Measurements from ENCODE around the gene SLC36A1.

The SLC36A1 gene

DNA sequence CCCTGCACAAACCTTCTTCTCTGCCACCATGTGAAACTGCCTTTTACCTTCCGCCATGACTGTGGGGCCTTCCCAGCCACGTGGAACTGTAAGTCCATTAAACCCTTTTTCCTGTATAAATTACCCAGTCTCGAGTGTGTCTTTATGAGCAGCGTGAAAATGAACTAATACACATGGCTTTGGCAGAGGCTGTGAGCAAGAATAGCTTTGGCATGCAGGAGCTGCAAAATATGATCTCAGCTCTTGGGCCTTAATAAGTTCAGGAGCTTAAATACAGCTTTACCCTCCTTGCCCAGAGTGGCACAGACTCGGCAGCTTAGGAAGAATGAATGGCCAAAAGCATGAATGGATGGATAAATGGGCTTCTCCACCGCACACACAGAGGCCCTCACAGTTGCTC lies 15.7 kb upstream of the SLC36A1 start:
- DNase-seq (ENCODE audit: low read depth, low spot score): no peak
- TF ChIP-seq CTCF (IDR thresholded peaks at IDR 0.05; ENCODE audit: insufficient read depth, low read length, missing control alignments): no peak
- ChIA-PET CTCF (no interaction called here), POLR2A (no interaction called here)
- no peak overlapping the region for H3K4me3 ChIP-seq (ENCODE audit: low read depth, low read length)

- DNase-seq (ENCODE audit: low read depth, low spot score): no peak
- no peak for TF ChIP-seq CTCF (IDR thresholded peaks at IDR 0.05; ENCODE audit: insufficient read depth, low read length, missing control alignments)
- H3K4me3 ChIP-seq (ENCODE audit: low read depth, low read length): no peak overlapping the region
- POLR2A ChIA-PET: no interaction called here
- CTCF ChIA-PET: interaction anchor here (0.6 kb wide), 1 partner anchor 15 kb away, joined by 4 read pairs; the partner anchor contains the start of gene SLC36A1
These were observed 15.2 kb upstream of the SLC36A1 start for GRCh38 chr5:151432210-151432609.

GRCh38 chr5:151434570-151435237 lies 12.7 kb upstream of the SLC36A1 start:
- DNase-seq (ENCODE audit: low read depth, low spot score): no peak
- TF ChIP-seq CTCF (IDR thresholded peaks at IDR 0.05; ENCODE audit: insufficient read depth, low read length, missing control alignments): no peak
- no peak overlapping the region for H3K4me3 ChIP-seq (ENCODE audit: low read depth, low read length)
- ChIA-PET CTCF (no interaction called here), POLR2A (no interaction called here)

GRCh38 chr5:151448038-151448985 lies 909 bp downstream of the SLC36A1 start:
- peak; percentile 4 for TF ChIP-seq CTCF (IDR thresholded peaks at IDR 0.05; ENCODE audit: insufficient read depth, low read length, missing control alignments)
- ChIA-PET POLR2A (interaction anchor here (0.9 to 1.4 kb wide), 6 partner anchors 32 to 324 kb away, joined by 3 to 6 read pairs (median 4); no protein-coding TSS in a partner anchor), CTCF (interaction anchor here (0.6 to 7.3 kb wide), 32 partner anchors 8 to 323 kb away, joined by 3 to 160 read pairs (median 5); partner anchors contain the start of gene G3BP1)
- H3K4me3 ChIP-seq (ENCODE audit: low read depth, low read length): peak overlapping the region; percentile 96
- no peak for DNase-seq (ENCODE audit: low read depth, low spot score)

GRCh38 chr5:151449297-151449696 lies 1.9 kb downstream of the SLC36A1 start:
- ChIA-PET CTCF (interaction anchor here (1.5 to 7.3 kb wide), 10 partner anchors 12 to 299 kb away, joined by 4 to 160 read pairs (median 34); no protein-coding TSS in a partner anchor), POLR2A (interaction anchor here (0.9 to 1.1 kb wide), 2 partner anchors 31 to 322 kb away, joined by 3 read pairs; partner anchors contain the start of gene G3BP1)
- H3K4me3 ChIP-seq (ENCODE audit: low read depth, low read length): peak overlapping the region; percentile 32
- no peak for TF ChIP-seq CTCF (IDR thresholded peaks at IDR 0.05; ENCODE audit: insufficient read depth, low read length, missing control alignments)
- DNase-seq (ENCODE audit: low read depth, low spot score): no peak

Measured in AG04449 (cell line).